VCaP (cell line): ENCODE measurements around the gene NIPBL.

Experiments
- H3K27ac ChIP-seq: fragments of 450-650 bp; 2 replicates; pipeline ENCODE4 v1.5.1; 2017
- CTCF ChIP-seq: fragments of 450-650 bp; conservative IDR thresholded peaks from 2 replicates; pipeline ENCODE4 v1.5.1; 2017; ENCODE audit warnings: mild to moderate bottlenecking, moderate library complexity

NIPBL gene

GRCh38 chr5:36919238-36919637, 42.7 kb downstream of the NIPBL start:
- no peak for TF ChIP-seq CTCF
- no peak overlapping the region for H3K27ac ChIP-seq

- no peak for TF ChIP-seq CTCF
Measured at GRCh38 chr5:36919650-36920049, 43.1 kb downstream of the NIPBL start.

GRCh38 chr5:36928947-36929346, 52.4 kb downstream of the NIPBL start:
- no peak overlapping the region for H3K27ac ChIP-seq
- no peak for TF ChIP-seq CTCF

More at GRCh38 chr5:36919650-36920049, 43.1 kb downstream of the NIPBL start:
- no peak overlapping the region for H3K27ac ChIP-seq

- TF ChIP-seq CTCF: no peak
- no peak overlapping the region for H3K27ac ChIP-seq
Measured at GRCh38 chr5:36929438-36929837, 52.9 kb downstream of the NIPBL start.

GRCh38 chr5:36932056-36932455, 55.5 kb downstream of the NIPBL start:
- no peak for TF ChIP-seq CTCF

GRCh38 chr5:36932699-36933098, 56.1 kb downstream of the NIPBL start:
- no peak for TF ChIP-seq CTCF
- no peak overlapping the region for H3K27ac ChIP-seq

More at GRCh38 chr5:36932056-36932455, 55.5 kb downstream of the NIPBL start:
- H3K27ac ChIP-seq: no peak overlapping the region

GRCh38 chr5:36934740-36935356, 58.3 kb downstream of the NIPBL start:
- no peak overlapping the region for H3K27ac ChIP-seq
- no peak for TF ChIP-seq CTCF
